IMR-90 (cell line): ENCODE results near the gene DCTN2. TPM values are rescaled to one million over a fixed set of nuclear protein-coding genes. Genes with fewer than 3 reads are reported as not detected.

ENCODE experiments used
- ATAC-seq: fragments of 200-7000 bp; cut with Tn5 transposase; 2 replicates; pipeline ENCODE4 v1.9.1; 2020; ENCODE audit warnings: low read depth, mild to moderate bottlenecking, moderate library complexity
- BruUV-seq: library from RNA; stranded (reverse); fragments of 400-500 nt; replicated peaks from 2 replicates; lab custom pipeline; 2021; lab: Mats Ljungman, UMichigan
- CTCF ChIA-PET: fragments of 300-600 bp; formaldehyde crosslinking; extraction: SDS; loops from one replicate; lab custom pipeline; 2021; ENCODE audit warnings: antibody characterized with exemption; lab: Yijun Ruan, JAX
- POLR2A ChIA-PET: fragments of 300-600 bp; sonication (Branson Sonifier 250); formaldehyde crosslinking; loops from one replicate; lab custom pipeline; 2022; ENCODE audit warnings: antibody characterized with exemption; ENCODE audit not compliant: unreplicated experiment; lab: Charles Lee
- DNase-seq: peaks from one replicate; pipeline ENCODE4 v3.0.0; 2013
- H2AFZ ChIP-seq: replicated peaks from 2 replicates; pipeline ENCODE3; 2013; ENCODE audit warnings: low read length, mild to moderate bottlenecking; ENCODE audit not compliant: poor library complexity
- H2AK5ac ChIP-seq: 2 replicates; pipeline ENCODE4 v1.6.1; 2013; ENCODE audit warnings: low read depth, low read length, inconsistent platforms
- H2AK9ac ChIP-seq: replicated peaks from 2 replicates; pipeline ENCODE3; 2013; ENCODE audit warnings: mild to moderate bottlenecking, low read depth, low read length, moderate library complexity; ENCODE audit not compliant: poor library complexity
- H2BK120ac ChIP-seq: 2 replicates; pipeline ENCODE4 v1.6.1; 2013; ENCODE audit warnings: low read depth, low read length, inconsistent platforms
- H2BK15ac ChIP-seq: 3 replicates; pipeline ENCODE4 v1.6.1; 2013; ENCODE audit warnings: low read depth, low read length, inconsistent platforms
- H2BK20ac ChIP-seq: 2 replicates; pipeline ENCODE4 v1.6.1; 2013; ENCODE audit warnings: low read depth, mild to moderate bottlenecking, inconsistent platforms, low read length, moderate library complexity
- H2BK5ac ChIP-seq: 2 replicates; pipeline ENCODE4 v1.6.1; 2013; ENCODE audit warnings: mild to moderate bottlenecking, low read depth, low read length, inconsistent platforms; ENCODE audit not compliant: poor library complexity, severe bottlenecking
- H3K14ac ChIP-seq: replicated peaks from 2 replicates; pipeline ENCODE4 v1.6.1; 2013; ENCODE audit warnings: low read depth, low read length, inconsistent platforms
- H3K18ac ChIP-seq: 2 replicates; pipeline ENCODE4 v1.6.1; 2013; ENCODE audit warnings: low read depth, low read length, control low read depth
- H3K23ac ChIP-seq: 2 replicates; pipeline ENCODE4 v1.6.1; 2013; ENCODE audit warnings: low read depth, low read length, inconsistent platforms
- H3K27ac ChIP-seq: 2 replicates; pipeline ENCODE4 v1.5.1; 2013; ENCODE audit warnings: mild to moderate bottlenecking, control low read depth, low read length; ENCODE audit not compliant: insufficient read depth
- H3K27me3 ChIP-seq: 2 replicates; pipeline ENCODE4 v1.6.1; 2013; ENCODE audit warnings: low read length; ENCODE audit not compliant: control insufficient read depth, insufficient read depth
- H3K36me3 ChIP-seq: 2 replicates; pipeline ENCODE4 v1.6.1; 2013; ENCODE audit warnings: low read length, mixed read lengths; ENCODE audit not compliant: control insufficient read depth, insufficient read depth
- H3K4ac ChIP-seq: 2 replicates; pipeline ENCODE4 v1.6.1; 2013; ENCODE audit warnings: low read depth, low read length, inconsistent platforms
- H3K4me1 ChIP-seq: 2 replicates; pipeline ENCODE4 v1.6.1; 2013; ENCODE audit warnings: low read length, mixed read lengths; ENCODE audit not compliant: control insufficient read depth, insufficient read depth
- H3K4me2 ChIP-seq: 2 replicates; pipeline ENCODE4 v1.6.1; 2013; ENCODE audit warnings: low read depth, mild to moderate bottlenecking, control low read depth, low read length, moderate library complexity
- H3K4me3 ChIP-seq: 2 replicates; pipeline ENCODE4 v1.5.1; 2013; ENCODE audit warnings: low read depth, mild to moderate bottlenecking, control low read depth, low read length, moderate library complexity; ENCODE audit not compliant: insufficient read depth
- H3K56ac ChIP-seq: 2 replicates; pipeline ENCODE4 v1.6.1; 2013; ENCODE audit warnings: low read length, inconsistent platforms; ENCODE audit not compliant: insufficient read depth; ENCODE audit errors: extremely low read depth
- H3K79me1 ChIP-seq, 2 experiments: 2 replicates each; pipeline ENCODE4 v1.6.1; 2013; ENCODE audit warnings: low read length in 2 of 2, inconsistent platforms in 1 of 2, low read depth in 1 of 2
- H3K9ac ChIP-seq: 2 replicates; pipeline ENCODE4 v1.6.1; 2013; ENCODE audit warnings: low read depth, low read length, control low read depth
- H3K9me1 ChIP-seq: 2 replicates; pipeline ENCODE4 v1.6.1; 2013; ENCODE audit warnings: low read length, inconsistent platforms; ENCODE audit not compliant: insufficient read depth
- H3K9me3 ChIP-seq: 2 replicates; pipeline ENCODE4 v1.6.1; 2013; ENCODE audit warnings: low read length; ENCODE audit not compliant: control insufficient read depth, insufficient read depth
- H4K20me1 ChIP-seq: 2 replicates; pipeline ENCODE4 v1.6.1; 2013; ENCODE audit warnings: low read length, inconsistent platforms; ENCODE audit not compliant: insufficient read depth
- H4K5ac ChIP-seq: 2 replicates; pipeline ENCODE4 v1.6.1; 2013; ENCODE audit warnings: mild to moderate bottlenecking, low read depth, low read length, control low read depth
- H4K8ac ChIP-seq, 2 experiments: 2 replicates each; pipeline ENCODE4 v1.6.1; 2013; ENCODE audit warnings: low read depth in 2 of 2, low read length in 2 of 2, control low read depth in 1 of 2, inconsistent platforms in 1 of 2
- H4K91ac ChIP-seq: 2 replicates; pipeline ENCODE4 v1.6.1; 2013; ENCODE audit warnings: low read depth, low read length, inconsistent platforms; ENCODE audit not compliant: insufficient read depth
- BHLHE40 ChIP-seq: fragments of 150-350 bp; IDR thresholded peaks from 2 replicates; pipeline ENCODE4 v1.6.1; 2016; ENCODE audit warnings: mild to moderate bottlenecking, low read depth, low read length
- CEBPB ChIP-seq: IDR thresholded peaks from 2 replicates; pipeline ENCODE4 v1.6.1; 2012; ENCODE audit warnings: low read depth, low read length, improper control_type of control experiment
- CHD1 ChIP-seq: IDR thresholded peaks from 2 replicates; pipeline ENCODE4 v1.6.1; 2012; ENCODE audit warnings: low read depth, low read length, improper control_type of control experiment
- FOS ChIP-seq: fragments of 150-350 bp; IDR thresholded peaks from 2 replicates; pipeline ENCODE4 v1.6.1; 2016; ENCODE audit warnings: low read depth, low read length
- MAFK ChIP-seq: IDR thresholded peaks from 2 replicates; pipeline ENCODE4 v1.6.1; 2012; ENCODE audit warnings: low read depth, low read length, improper control_type of control experiment
- MAZ ChIP-seq: IDR thresholded peaks from 2 replicates; pipeline ENCODE4 v1.6.1; 2012; ENCODE audit warnings: low read depth, mild to moderate bottlenecking, low read length, improper control_type of control experiment, moderate library complexity, borderline replicate concordance
- MXI1 ChIP-seq: IDR thresholded peaks from 2 replicates; pipeline ENCODE4 v1.6.1; 2012; ENCODE audit warnings: low read depth, mild to moderate bottlenecking, low read length, moderate library complexity, borderline replicate concordance
- NFE2L2 ChIP-seq: fragments of 150-350 bp; IDR thresholded peaks from 2 replicates; pipeline ENCODE4 v1.6.1; 2016; ENCODE audit warnings: low read depth, mild to moderate bottlenecking, low read length
- POLR2A ChIP-seq: IDR thresholded peaks from 2 replicates; pipeline ENCODE4 v1.6.1; 2012; ENCODE audit warnings: mild to moderate bottlenecking, low read depth, low read length
- RAD21 ChIP-seq: IDR thresholded peaks from 2 replicates; pipeline ENCODE4 v1.6.1; 2012; ENCODE audit warnings: low read length, improper control_type of control experiment
- RCOR1 ChIP-seq: IDR thresholded peaks from 2 replicates; pipeline ENCODE4 v1.6.1; 2012; ENCODE audit warnings: mild to moderate bottlenecking, low read length, improper control_type of control experiment; ENCODE audit not compliant: insufficient replicate concordance
- RFX5 ChIP-seq: IDR thresholded peaks from 2 replicates; pipeline ENCODE4 v1.8.0; 2012; ENCODE audit warnings: low read depth, mild to moderate bottlenecking, low read length, moderate library complexity
- SMC3 ChIP-seq: fragments of 150-350 bp; IDR thresholded peaks from 2 replicates; pipeline ENCODE4 v1.6.1; 2016; ENCODE audit warnings: low read depth, mild to moderate bottlenecking, antibody characterized with exemption, low read length, moderate library complexity
- WGBS, 2 experiments: methylation state at CpG; one replicate each; pipeline versions ENCODE4 v1.1.5 to v1.1.7; 2013; ENCODE audit warnings: missing lambda C conversion rate in 2 of 2; ENCODE audit not compliant: insufficient read length in 1 of 2; ENCODE audit errors: extremely low coverage in 2 of 2; 5-methylcytosine and 5-hydroxymethylcytosine counted together
- dilution Hi-C: fragments of 300-500 bp; cut with HindIII; formaldehyde crosslinking; loops from one replicate; pipeline ENCODE4 v1.14.3; 2018; ENCODE audit warnings: low sequenced_read_pairs; ENCODE audit not compliant: unreplicated experiment
- in situ Hi-C: fragments of 300-500 bp; cut with MboI; formaldehyde crosslinking; loops from 3 replicates; pipeline ENCODE4 v1.14.3; 2019; ENCODE audit warnings: low sequenced_read_pairs, inconsistent platforms, mixed read lengths
- intact Hi-C: fragments of 100-400 bp; cut with micrococcal nuclease; formaldehyde crosslinking; loops from 2 replicates; pipeline ENCODE4 v1.10.0; 2022
- polyA plus RNA-seq, 3 experiments: library from polyadenylated mRNA; depleted of rRNA; stranded (reverse); fragments of >200 nt; gene quantifications; 2 replicates each; pipeline ENCODE4 v1.2.3, GENCODE V29; 2012; ENCODE audit warnings: low replicate concordance in 1 of 3
- total RNA-seq: library from RNA; depleted of rRNA; stranded (reverse); fragments of >200 nt; gene quantifications from 2 replicates; pipeline ENCODE4 v1.2.3, GENCODE V29; 2012
- TF ChIP-seq, protein P1 (sequence below): fragments of 150-350 bp; IDR thresholded peaks from 2 replicates; pipeline ENCODE4 v1.6.1; 2016; ENCODE audit warnings: low read depth, mild to moderate bottlenecking, low read length, moderate library complexity, borderline replicate concordance
- TF ChIP-seq, protein P2 (sequence below): conservative IDR thresholded peaks from 2 replicates; pipeline ENCODE4 v1.5.1; 2012; ENCODE audit warnings: mild to moderate bottlenecking, low read depth, low read length, improper control_type of control experiment
- TF ChIP-seq, protein P3 (sequence below): fragments of 150-350 bp; IDR thresholded peaks from 2 replicates; pipeline ENCODE4 v1.6.1; 2017; ENCODE audit warnings: mild to moderate bottlenecking, antibody characterized with exemption, low read length, low read depth

The DCTN2 gene
- total and polyA plus RNA-seq, 2 of the 4 experiments (the other 2 are of a cell fraction), result 125 to 130 TPM

DNA sequence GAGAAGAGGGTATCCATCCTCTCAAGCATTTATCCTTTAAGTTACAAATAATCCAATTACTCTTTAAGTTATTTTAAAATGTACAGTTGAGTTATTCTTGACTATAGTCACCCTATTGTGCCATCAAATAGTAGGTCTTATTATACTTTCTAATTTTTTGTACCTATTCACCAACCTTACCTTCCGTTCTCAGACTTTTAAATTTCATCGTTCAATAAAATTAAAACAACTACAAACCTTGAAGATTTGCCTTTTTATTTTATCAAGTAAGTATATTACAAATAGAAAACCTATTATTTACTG is 972 bp upstream of the DCTN2 start:
- no peak overlapping the region for H3K4me2 ChIP-seq
- H3K4ac ChIP-seq, result no peak overlapping the region
- intact Hi-C loops (no loop called here), in situ Hi-C loops (no loop called here), dilution Hi-C loops (no loop called here)
- no peak overlapping the region for H4K91ac ChIP-seq
- H2AFZ ChIP-seq, result no peak overlapping the region
- no peak overlapping the region for H2BK120ac ChIP-seq
- H2BK20ac ChIP-seq, result no peak overlapping the region
- H3K56ac ChIP-seq, result no peak overlapping the region
- H3K4me1 ChIP-seq, result peaks cover 11% of the 10 kb centered on the region
- H3K79me1 ChIP-seq, result peaks cover 21 to 35% of the 10 kb centered on the region in 2 experiments
- no peak overlapping the region for H2BK5ac ChIP-seq
- H4K5ac ChIP-seq, result no peak overlapping the region
- H2AK9ac ChIP-seq, result no peak overlapping the region
- TF ChIP-seq RAD21 (no peak), MXI1 (no peak), MAFK (no peak), FOS (no peak), SMC3 (no peak), MAZ (no peak), POLR2A (no peak), RCOR1 (no peak), NFE2L2 (no peak), BHLHE40 (no peak), RFX5 (no peak), CEBPB (no peak), CHD1 (no peak)
- TF ChIP-seq, protein P1, sequence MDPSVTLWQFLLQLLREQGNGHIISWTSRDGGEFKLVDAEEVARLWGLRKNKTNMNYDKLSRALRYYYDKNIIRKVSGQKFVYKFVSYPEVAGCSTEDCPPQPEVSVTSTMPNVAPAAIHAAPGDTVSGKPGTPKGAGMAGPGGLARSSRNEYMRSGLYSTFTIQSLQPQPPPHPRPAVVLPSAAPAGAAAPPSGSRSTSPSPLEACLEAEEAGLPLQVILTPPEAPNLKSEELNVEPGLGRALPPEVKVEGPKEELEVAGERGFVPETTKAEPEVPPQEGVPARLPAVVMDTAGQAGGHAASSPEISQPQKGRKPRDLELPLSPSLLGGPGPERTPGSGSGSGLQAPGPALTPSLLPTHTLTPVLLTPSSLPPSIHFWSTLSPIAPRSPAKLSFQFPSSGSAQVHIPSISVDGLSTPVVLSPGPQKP, result no peak
- TF ChIP-seq, protein P2, sequence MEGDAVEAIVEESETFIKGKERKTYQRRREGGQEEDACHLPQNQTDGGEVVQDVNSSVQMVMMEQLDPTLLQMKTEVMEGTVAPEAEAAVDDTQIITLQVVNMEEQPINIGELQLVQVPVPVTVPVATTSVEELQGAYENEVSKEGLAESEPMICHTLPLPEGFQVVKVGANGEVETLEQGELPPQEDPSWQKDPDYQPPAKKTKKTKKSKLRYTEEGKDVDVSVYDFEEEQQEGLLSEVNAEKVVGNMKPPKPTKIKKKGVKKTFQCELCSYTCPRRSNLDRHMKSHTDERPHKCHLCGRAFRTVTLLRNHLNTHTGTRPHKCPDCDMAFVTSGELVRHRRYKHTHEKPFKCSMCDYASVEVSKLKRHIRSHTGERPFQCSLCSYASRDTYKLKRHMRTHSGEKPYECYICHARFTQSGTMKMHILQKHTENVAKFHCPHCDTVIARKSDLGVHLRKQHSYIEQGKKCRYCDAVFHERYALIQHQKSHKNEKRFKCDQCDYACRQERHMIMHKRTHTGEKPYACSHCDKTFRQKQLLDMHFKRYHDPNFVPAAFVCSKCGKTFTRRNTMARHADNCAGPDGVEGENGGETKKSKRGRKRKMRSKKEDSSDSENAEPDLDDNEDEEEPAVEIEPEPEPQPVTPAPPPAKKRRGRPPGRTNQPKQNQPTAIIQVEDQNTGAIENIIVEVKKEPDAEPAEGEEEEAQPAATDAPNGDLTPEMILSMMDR, result no peak
- TF ChIP-seq, protein P3, sequence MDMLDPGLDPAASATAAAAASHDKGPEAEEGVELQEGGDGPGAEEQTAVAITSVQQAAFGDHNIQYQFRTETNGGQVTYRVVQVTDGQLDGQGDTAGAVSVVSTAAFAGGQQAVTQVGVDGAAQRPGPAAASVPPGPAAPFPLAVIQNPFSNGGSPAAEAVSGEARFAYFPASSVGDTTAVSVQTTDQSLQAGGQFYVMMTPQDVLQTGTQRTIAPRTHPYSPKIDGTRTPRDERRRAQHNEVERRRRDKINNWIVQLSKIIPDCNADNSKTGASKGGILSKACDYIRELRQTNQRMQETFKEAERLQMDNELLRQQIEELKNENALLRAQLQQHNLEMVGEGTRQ, result no peak
- H3K9me1 ChIP-seq, result peaks cover 23% of the 10 kb centered on the region
- no peak overlapping the region for H3K27ac ChIP-seq
- 100% methylated on average over 2 of the region's 2 CpGs; no CpG with 5 or more reads in 1 of the 2 experiments for WGBS, 2 experiments
- no peak overlapping the region for H3K18ac ChIP-seq
- H3K36me3 ChIP-seq, result peaks cover 4% of the 10 kb centered on the region
- H2AK5ac ChIP-seq, result no peak overlapping the region
- peaks cover 35% of the 10 kb centered on the region for H3K27me3 ChIP-seq
- ATAC-seq (no peak), DNase-seq (no peak)
- no peak overlapping the region for H3K23ac ChIP-seq
- ChIA-PET CTCF (no interaction called here), POLR2A (no interaction called here)
- no peak overlapping the region for H2BK15ac ChIP-seq
- no peaks in the 10 kb centered on the region for H3K9me3 ChIP-seq
- no peak overlapping the region for H4K8ac ChIP-seq
- BruUV-seq, result no TSS peak
- H3K9ac ChIP-seq, result no peak overlapping the region
- peaks cover 25% of the 10 kb centered on the region for H4K20me1 ChIP-seq
- no peak overlapping the region for H3K4me3 ChIP-seq
- H3K14ac ChIP-seq, result no peak overlapping the region
